Endodermal cell (in vitro differentiated cells): ENCODE data around the gene INHBB. TPM values are rescaled to one million over a fixed set of nuclear protein-coding genes. Genes with fewer than 3 reads are reported as not detected.

Experiments
- DNase-seq: peaks from one replicate; pipeline ENCODE4 v3.0.0-alpha.2; 2017
- H3K27ac ChIP-seq: 2 replicates; pipeline ENCODE4 v1.5.1; 2013; ENCODE audit warnings: mild to moderate bottlenecking, low read depth, low read length, moderate library complexity
- H3K27me3 ChIP-seq: 2 replicates; pipeline ENCODE4 v1.6.1; 2013; ENCODE audit warnings: mild to moderate bottlenecking, low read length, moderate library complexity; ENCODE audit not compliant: insufficient read depth, control insufficient read depth, poor library complexity, severe bottlenecking
- H3K36me3 ChIP-seq: 2 replicates; pipeline ENCODE4 v1.7.0; 2013; ENCODE audit warnings: mild to moderate bottlenecking, low read length, moderate library complexity; ENCODE audit not compliant: control insufficient read depth, insufficient read depth
- H3K4me1 ChIP-seq: one replicate; pipeline ENCODE4 v1.7.0; 2013; ENCODE audit warnings: low read length; ENCODE audit not compliant: control insufficient read depth, insufficient read depth
- H3K4me3 ChIP-seq: 2 replicates; pipeline ENCODE4 v1.5.1; 2013; ENCODE audit warnings: mild to moderate bottlenecking, low read length, moderate library complexity
- H3K9ac ChIP-seq: 2 replicates; pipeline ENCODE4 v1.6.1; 2013; ENCODE audit warnings: mild to moderate bottlenecking, low read length, moderate library complexity; ENCODE audit not compliant: poor library complexity, severe bottlenecking; ENCODE audit errors: extremely low read depth
- H3K9me3 ChIP-seq: 2 replicates; pipeline ENCODE4 v1.6.1; 2013; ENCODE audit warnings: mild to moderate bottlenecking, low read length, moderate library complexity; ENCODE audit not compliant: control insufficient read depth
- H3K27ac Mint-ChIP-seq: 2 replicates; pipeline ENCODE4 v1.8.0; 2020; ENCODE audit warnings: mixed read lengths
- H3K27me3 Mint-ChIP-seq: 2 replicates; pipeline ENCODE4 v1.8.0; 2021; ENCODE audit warnings: mild to moderate bottlenecking, mixed read lengths; ENCODE audit not compliant: insufficient read depth
- H3K36me3 Mint-ChIP-seq: 2 replicates; pipeline ENCODE4 v1.8.0; 2020; ENCODE audit warnings: low read depth, mixed read lengths
- H3K4me1 Mint-ChIP-seq: 2 replicates; pipeline ENCODE4 v1.8.0; 2020; ENCODE audit warnings: mixed read lengths
- H3K4me3 Mint-ChIP-seq: 2 replicates; pipeline ENCODE4 v1.8.0; 2020; ENCODE audit warnings: mild to moderate bottlenecking, moderate library complexity, mixed read lengths
- H3K9me3 Mint-ChIP-seq: 2 replicates; pipeline ENCODE4 v1.8.0; 2020; ENCODE audit warnings: mild to moderate bottlenecking, mixed read lengths
- CTCF ChIP-seq: fragments of 200-600 bp; sonication (generic); conservative IDR thresholded peaks from 2 replicates; pipeline ENCODE4 v1.5.0; 2021; ENCODE audit warnings: antibody characterized with exemption, mild to moderate bottlenecking
- WGBS, 2 experiments: methylation state at CpG; one replicate each; pipeline versions ENCODE4 v1.1.5 to v1.1.7; 2013; ENCODE audit warnings: missing lambda C conversion rate in 2 of 2, mixed read lengths in 1 of 2; ENCODE audit not compliant: insufficient coverage in 1 of 2, insufficient read length in 1 of 2; 5-methylcytosine and 5-hydroxymethylcytosine counted together
- total RNA-seq, 2 donors: library from RNA; stranded (reverse); fragmentation: NEBNext Ultra II Directional in 1 of 2; extraction: Animal tissue kit (Norgen Biotek cat#: 25700) in 1 of 2; gene quantifications; 2 replicates in 1 of 2; 3 replicates in 1 of 2; pipeline ENCODE4 v1.2.1, GENCODE V29; 2021

INHBB gene
- total RNA-seq, 2 donors from 2014 or later, result not detected

DNA sequence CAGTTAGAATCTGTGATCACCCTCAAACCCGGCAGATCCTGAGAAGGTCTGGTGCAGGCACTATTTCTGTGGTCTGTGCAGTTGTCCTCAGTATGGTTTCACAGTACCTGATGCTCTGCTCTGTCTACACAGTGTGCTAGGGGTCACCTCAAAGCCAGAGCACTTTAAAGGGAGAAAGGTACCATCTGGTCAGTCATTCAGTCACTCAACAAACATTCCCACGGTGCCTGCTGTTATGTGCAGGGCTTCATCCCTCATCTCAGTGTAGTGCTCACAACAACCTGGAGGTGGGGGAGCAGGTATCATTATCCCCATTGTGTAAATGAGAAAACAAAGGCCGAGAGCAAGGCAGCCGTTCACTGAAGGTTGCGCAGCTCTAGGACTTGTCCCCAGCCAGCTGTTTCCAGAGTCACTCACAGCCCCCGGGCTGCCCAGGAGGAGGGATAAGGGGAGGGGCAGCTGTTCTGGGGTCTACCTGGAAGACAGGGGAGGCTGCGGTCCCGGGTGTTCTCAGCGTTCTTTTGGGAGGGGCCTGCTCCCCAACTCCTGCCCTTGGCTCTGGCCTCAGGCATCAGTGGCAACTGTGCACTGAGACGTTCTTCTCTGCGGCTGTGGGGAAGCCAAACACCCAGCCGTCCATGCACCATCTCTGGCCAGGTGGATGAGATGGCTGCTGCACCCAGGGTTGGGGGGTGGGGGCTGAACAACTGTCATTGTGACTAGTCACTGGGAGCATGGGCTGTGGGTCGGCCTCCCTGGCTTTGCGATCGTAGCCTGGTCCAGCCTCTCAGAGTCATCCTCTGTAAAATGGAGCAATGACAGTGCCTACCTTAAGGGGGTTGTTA lies 9.2 kb downstream of the INHBB start:
- H3K4me3 ChIP-seq, result no peak overlapping the region
- H3K4me1 ChIP-seq, result no peaks in the 10 kb centered on the region
- no peak overlapping the region for H3K27ac ChIP-seq
- H3K9ac ChIP-seq, result no peak overlapping the region
- H3K27me3 ChIP-seq, result peaks cover 27% of the 10 kb centered on the region
- Mint-ChIP-seq H3K27me3 (peaks cover 40% of the 10 kb centered on the region), H3K36me3 (no peaks in the 10 kb centered on the region), H3K27ac (no peak overlapping the region), H3K4me3 (no peak overlapping the region), H3K9me3 (no peaks in the 10 kb centered on the region), H3K4me1 (peaks cover 1% of the 10 kb centered on the region)
- no peak for TF ChIP-seq CTCF
- 85 to 90% methylated on average over 8 to 15 of the region's 15 CpGs for WGBS, 2 experiments
- no peak for DNase-seq
- H3K9me3 ChIP-seq, result no peaks in the 10 kb centered on the region
- H3K36me3 ChIP-seq, result no peaks in the 10 kb centered on the region

- no peaks in the 10 kb centered on the region for H3K4me1 ChIP-seq
- no peaks in the 10 kb centered on the region for H3K9me3 ChIP-seq
- peaks cover 1% of the 10 kb centered on the region for H3K4me1 Mint-ChIP-seq
- H3K9me3 Mint-ChIP-seq, result no peaks in the 10 kb centered on the region
- no peak overlapping the region for H3K27ac ChIP-seq
- no peak overlapping the region for H3K4me3 Mint-ChIP-seq
- H3K36me3 ChIP-seq, result no peaks in the 10 kb centered on the region
- H3K27ac Mint-ChIP-seq, result no peak overlapping the region
- H3K27me3 ChIP-seq, result peaks cover 20% of the 10 kb centered on the region
- TF ChIP-seq CTCF, result no peak
- WGBS, 2 experiments, result 94 to 97% methylated on average over 5 to 6 of the region's 6 CpGs
- H3K4me3 ChIP-seq, result no peak overlapping the region
- peaks cover 34% of the 10 kb centered on the region for H3K27me3 Mint-ChIP-seq
- no peak overlapping the region for H3K9ac ChIP-seq
- DNase-seq, result no peak
- H3K36me3 Mint-ChIP-seq, result no peaks in the 10 kb centered on the region
Observed at GRCh38 chr2:120355780-120356266, 9.9 kb downstream of the INHBB start.

GRCh38 chr2:120357768-120358167 lies 11.8 kb downstream of the INHBB start:
- Histone ChIP-seq H3K4me3 (no peak overlapping the region), H3K4me1 (no peaks in the 10 kb centered on the region), H3K27ac (no peak overlapping the region), H3K36me3 (no peaks in the 10 kb centered on the region), H3K9me3 (no peaks in the 10 kb centered on the region), H3K27me3 (peaks cover 1% of the 10 kb centered on the region), H3K9ac (no peak overlapping the region)
- H3K4me1 Mint-ChIP-seq, result peaks cover 1% of the 10 kb centered on the region
- H3K9me3 Mint-ChIP-seq, result no peaks in the 10 kb centered on the region
- 90 to 94% methylated on average over 2 to 6 of the region's 6 CpGs for WGBS, 2 experiments
- H3K36me3 Mint-ChIP-seq, result no peaks in the 10 kb centered on the region
- no peak overlapping the region for H3K27ac Mint-ChIP-seq
- H3K27me3 Mint-ChIP-seq, result peaks cover 31% of the 10 kb centered on the region
- DNase-seq, result no peak
- TF ChIP-seq CTCF, result no peak
- no peak overlapping the region for H3K4me3 Mint-ChIP-seq
